ENCODE results near the gene ZNF581.

Gene ZNF581

DNA sequence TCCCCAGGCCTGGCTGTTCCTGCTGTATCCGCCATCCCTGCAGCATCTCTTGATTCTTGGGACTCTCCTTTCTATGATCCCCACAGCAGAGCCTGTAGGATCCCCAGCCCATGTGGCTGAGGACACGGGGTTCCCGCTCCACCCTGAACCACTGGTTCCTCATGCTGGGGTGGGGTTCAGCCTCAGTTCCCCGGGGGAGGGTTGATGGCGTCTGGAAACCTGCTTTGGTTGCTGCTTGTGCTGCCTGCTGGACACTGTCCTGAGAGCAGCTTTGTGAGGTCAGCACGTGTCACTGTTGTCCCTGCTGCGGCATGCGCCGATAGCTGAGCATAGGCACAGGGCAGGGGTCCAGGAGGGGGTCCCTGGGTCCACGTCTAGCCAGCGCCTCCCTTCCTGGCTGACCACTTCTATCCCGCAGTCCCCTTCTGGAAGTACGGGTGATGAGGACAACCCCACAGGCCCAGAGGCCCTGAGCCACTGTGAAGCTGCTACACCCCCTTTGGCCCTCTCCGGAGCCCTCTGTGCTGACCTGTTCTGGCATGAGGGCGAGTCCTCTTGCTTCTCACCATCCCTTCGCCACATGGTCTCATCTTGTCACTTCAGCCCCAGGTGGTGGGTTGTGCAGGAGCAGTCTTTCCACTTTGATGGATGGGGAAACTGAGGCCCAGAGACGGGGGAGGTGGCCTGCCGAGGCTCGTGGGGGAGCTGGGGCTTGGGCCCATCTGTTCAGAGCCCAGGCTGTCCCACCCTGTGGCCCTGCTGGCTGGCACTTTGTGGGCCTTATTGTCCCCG is 37.1 kb downstream of the ZNF581 start:
- no peak for DNase-seq (ENCODE audit: low read depth)

DNA sequence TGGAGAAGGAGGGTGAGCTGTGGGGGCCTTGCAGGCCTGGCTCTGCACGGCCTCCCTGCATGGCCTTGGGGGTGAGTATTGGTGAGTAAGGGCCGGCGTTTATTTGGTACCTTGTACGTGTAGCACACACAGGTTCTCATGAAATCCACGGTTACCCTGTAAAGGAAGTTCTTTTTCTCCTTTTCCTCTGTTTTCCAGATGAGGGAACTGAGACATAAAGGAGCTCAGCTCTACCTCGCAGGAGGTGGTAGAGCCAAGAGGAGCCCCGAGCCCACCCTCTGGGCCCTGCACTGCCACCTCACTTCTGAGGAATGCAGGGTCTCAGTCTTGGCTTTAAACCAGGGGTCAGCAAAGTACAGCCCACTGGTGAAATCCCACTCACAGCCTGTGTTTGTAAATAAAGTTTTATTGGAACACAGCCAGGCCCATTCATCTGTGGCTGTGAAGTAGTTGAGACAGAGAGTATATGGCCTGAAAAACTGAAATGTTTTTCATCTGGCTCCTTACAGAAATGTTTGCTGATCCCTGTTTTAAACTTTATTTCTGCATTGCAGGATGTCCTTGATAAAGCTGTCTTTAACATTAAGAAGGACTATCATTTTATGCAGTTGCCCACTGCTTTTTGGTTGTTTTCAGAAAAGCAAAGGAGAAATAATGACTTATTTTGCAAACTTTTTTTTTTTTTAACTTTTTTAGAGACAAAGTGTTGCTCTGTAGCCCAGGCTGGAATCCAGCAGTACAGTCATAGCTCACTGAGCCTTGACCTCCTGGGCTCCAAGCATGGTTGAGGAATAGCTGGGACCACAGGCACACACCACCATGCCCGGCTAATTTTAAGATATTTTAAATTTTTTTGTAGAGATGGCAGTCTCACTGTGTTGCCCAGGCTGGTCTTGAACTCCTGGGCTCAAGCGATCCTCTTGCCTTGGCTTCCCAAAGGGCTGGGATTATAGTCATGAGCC is 38.0 kb downstream of the ZNF581 start:
- DNase-seq (ENCODE audit: low read depth), result no peak

DNA sequence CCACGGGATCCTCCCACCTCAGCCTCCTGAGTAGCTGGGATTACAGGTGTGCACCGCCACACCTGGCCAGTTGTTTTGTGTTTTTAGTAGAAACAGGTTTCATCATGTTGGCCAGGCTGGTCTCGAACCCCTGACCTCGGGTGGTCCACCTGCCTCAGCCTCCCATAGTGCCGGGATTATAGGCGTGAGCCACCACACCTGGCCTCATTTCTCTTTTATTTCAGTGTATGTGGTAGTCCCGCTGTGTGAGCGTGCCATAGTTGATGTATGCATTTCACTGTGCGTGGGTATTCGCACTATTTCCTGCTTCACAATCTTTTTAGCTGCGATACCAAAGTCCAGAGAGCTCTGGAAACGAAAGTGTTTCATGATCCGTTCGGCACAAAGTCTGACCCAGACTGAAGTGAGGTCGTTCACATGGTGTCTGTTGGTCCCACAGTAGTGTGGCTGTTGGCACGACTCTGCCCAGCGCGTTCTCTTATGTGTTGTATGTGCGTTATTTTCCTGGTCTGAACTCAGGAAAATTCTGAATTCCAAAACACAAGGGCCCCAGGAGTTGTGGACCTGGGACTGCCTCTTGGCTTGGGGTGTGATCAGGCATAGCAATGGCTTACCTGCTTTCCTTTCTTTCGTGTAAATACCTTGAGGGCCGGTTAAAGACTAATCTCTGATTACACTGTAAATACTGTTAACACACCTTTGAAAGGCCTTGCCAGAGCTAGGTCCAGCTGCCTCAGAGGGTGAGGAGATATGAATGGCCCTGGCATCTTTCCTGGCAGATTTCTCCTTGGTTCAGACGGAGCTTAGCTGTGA is 40.2 kb downstream of the ZNF581 start:
- DNase-seq (ENCODE audit: low read depth), result no peak

DNA sequence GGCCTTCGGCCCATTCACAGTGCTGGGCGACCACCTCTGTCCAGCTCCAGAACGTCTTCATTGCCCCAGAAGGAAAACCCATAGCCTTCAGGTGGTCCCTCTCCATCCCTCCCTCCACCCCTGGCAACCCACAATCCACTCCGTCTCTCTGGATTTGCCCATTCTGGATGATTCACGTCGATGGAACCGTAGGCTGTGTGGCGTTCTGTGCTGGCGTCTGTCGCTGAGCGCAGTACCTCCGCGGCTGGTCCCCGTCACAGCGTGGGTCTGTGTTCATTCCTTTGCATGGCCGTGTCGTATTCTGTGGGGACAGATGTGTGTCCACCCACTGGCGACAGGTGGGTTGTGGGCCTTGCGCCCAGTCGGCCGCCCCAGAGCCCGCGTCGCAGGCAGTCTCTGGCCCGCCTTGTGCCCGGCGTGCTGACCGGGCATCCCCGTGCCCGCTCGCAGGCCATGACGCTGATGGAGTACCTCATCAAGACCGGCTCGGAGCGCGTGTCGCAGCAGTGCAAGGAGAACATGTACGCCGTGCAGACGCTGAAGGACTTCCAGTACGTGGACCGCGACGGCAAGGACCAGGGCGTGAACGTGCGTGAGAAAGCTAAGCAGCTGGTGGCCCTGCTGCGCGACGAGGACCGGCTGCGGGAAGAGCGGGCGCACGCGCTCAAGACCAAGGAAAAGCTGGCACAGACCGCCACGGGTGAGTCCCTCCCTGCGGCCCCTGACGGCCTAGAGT is 41.7 kb downstream of the ZNF581 start:
- DNase-seq (ENCODE audit: low read depth), result no peak

DNA sequence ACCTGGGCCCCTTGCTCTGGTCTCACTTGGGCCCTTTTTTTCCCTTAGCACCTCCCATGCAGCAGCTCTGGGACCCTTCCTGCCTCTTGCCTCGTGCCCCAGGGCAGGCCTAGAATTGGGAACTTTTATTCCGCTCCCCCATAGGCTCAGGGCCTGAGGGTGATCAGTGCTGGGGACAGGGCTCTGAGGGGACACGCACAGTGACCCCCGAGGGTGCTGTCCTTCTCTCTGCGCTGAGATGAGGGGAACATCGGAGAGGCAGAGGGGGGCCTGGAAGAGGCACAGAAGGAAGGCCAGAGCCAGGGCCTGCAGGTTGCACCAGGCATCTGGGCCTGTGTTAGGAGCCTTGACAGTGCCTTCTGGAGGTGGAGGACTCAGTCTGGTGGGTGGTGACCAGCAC is 42.3 kb downstream of the ZNF581 start:
- DNase-seq (ENCODE audit: low read depth), result no peak

DNA sequence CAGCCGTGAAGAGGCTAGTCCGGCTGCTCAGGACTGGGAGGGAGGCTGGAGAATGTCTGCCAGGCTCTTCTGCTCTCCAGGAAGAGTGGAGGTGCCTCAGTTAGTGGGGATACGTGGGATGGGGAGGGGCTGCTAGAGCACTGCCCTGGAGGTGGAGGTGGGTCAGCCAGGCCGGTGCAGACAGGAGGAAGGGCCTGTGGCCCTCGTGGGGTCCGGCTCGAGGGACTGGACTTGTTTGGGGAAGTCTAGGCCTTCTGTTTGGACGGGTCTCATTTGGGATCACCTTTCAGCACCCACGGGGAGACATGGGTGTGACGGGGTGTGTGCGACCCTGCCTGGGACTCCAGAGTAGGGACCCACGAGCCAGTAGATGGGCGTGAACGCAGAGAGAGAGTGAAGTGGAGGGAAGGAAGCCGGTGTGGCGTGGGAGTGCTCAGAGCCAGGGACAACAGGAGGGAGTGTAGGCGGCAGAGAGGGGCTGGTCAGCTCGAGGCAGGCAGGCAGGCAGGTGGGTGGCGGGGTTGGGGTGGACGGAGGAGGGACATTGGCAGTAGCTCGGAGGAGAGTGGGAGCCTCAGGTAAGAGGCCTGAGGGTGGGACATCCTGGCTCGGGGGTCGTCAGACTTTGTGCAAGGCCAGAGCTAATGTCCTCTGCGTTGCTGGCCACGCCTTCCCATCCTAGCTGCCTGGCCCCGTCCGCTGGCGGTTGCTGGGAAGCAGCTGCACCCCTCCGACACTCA is 43.0 kb downstream of the ZNF581 start:
- DNase-seq (ENCODE audit: low read depth), result no peak

DNA sequence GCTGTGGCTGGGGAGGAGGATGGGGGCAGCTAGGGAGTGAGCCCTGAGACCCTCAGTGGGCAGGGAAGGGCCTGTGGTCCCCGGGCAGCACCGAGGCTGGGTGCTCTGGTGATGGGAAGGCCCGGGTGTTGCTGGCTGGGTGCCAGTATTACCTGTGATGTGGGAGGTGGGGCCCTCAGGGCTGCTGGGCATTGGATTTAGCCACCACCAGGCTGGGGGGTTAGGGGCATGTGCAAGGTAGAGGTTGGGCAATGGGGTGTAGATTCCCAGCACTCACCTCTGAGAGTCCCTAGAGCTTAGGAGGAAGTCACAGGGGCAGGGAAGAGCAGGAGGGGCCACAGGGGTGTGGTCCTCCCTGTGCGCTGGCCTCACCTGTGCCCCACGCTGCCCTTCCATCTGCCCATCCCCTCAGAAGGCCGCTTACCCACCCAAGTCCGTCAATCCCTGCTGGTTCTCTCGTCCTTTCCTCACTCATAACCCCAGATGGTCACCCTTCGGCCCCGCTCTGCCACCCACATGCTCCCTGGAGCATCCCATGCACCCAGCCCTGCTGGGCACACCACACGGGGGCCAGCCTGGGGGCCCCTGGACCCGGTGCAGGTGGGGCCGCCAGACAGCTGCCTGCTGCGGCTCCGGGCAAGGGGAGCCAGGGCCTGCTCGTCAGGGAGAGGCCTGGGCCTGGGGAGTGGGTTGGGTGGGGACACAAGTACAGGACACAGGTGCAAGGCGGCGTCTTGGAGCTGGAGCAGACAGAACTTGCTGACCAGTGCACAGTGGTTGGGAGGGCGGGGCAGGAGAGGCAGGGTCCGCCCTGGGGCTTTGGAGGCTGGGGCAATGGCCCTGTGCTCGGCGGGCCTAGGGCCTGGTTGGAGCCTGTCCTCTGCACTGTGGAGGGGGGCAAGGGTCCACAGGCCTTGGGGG is 44.1 kb downstream of the ZNF581 start:
- no peak for DNase-seq (ENCODE audit: low read depth)

DNA sequence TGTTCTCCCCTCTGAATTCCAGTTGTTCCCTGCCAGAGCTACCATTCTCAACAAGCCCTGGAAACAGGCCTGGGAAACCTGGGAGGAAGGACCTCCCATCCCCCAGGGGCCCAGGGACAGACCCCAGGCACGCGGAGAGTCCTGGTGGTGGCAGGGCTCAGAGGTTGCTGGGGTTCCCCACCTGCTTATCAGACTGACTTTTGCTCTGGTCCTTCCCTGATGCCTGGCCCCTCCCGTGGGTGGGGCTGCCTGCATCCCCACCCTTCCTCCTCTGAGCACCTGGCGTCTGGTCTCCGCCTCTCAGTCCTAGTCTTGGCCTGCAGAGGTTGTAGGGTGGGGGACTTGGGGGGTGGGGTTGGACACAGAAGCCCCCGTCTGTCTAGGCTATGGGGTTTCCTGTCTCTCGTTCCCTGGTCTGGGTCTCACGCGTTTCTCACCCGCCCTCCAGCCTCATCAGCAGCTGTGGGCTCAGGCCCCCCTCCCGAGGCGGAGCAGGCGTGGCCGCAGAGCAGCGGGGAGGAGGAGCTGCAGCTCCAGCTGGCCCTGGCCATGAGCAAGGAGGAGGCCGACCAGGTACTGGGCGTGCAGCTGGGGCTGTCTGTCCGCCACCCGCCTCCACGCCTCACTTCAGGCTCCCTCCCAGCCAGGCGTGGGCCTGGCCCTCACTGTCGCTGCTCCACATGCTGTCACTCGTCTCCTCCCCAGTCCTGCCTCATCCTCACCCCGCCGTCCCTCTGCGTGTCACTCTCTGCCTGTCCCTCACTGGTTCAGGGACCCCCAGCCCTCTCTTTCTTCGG is 45.2 kb downstream of the ZNF581 start:
- DNase-seq (ENCODE audit: low read depth), result no peak

DNA sequence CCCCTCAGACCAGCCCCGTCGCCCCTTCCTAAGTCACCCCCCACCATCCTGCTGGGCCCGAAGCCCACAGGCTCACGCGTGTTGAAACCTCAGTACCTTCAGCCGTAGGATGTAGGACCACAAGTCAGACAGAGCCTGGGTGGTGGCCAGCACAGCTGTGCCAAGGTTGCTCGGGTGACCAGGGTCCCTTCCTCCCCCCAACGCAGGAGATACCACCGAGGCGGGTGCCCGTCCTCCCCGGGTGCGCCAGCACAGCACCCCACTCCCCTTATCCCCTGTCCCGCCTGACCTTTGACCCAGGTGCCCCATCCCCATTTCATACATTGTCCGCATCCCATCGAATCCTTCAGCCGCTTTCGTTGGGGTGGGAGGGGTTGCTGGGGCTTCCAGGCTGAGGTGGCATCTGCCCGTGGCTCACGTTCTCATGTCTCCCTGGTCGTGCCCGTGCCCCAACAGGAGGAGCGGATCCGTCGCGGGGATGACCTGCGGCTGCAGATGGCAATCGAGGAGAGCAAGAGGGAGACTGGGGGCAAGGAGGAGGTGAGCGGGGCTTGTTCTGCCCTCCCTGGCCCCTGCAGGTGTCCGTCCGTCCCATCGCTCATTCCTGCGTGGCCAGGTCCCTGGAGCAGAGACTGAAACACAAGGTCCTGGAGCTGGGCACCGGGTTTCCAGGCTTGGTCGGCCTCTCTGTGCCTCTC is 46.1 kb downstream of the ZNF581 start:
- no peak for DNase-seq (ENCODE audit: low read depth)

DNA sequence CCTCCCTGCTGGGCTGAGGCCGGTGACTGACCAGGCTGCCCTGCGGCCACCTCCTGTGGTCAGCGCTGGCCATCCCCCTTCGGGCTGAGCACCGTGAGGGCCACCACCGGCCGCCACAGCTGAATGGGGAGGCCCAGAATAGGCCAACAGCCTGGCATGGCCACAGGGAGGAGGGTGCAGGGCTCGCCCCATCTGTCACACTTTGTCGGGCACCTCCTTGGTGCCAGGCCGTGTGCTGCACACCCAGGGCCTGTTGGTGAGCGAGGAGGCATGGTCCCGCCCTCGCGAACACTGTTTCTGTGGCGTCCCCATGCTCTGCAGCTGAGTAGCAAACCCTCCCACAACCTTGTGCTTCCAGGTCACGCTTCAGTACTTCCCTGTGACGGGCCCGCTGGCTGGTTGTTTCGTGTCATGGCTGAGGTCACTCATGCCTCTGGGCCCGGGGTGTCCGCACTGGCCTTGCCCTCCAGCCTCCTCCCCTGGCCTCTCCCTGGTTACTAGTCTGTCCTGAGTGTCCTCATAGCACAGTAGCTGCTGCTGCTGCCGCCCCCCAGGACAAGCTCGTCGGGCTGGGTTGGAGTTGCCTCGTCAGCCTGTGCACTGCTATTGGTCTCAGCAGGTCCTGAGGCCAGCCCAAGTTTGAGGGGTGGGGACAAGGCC is 46.8 kb downstream of the ZNF581 start:
- DNase-seq (ENCODE audit: low read depth), result no peak

DNA sequence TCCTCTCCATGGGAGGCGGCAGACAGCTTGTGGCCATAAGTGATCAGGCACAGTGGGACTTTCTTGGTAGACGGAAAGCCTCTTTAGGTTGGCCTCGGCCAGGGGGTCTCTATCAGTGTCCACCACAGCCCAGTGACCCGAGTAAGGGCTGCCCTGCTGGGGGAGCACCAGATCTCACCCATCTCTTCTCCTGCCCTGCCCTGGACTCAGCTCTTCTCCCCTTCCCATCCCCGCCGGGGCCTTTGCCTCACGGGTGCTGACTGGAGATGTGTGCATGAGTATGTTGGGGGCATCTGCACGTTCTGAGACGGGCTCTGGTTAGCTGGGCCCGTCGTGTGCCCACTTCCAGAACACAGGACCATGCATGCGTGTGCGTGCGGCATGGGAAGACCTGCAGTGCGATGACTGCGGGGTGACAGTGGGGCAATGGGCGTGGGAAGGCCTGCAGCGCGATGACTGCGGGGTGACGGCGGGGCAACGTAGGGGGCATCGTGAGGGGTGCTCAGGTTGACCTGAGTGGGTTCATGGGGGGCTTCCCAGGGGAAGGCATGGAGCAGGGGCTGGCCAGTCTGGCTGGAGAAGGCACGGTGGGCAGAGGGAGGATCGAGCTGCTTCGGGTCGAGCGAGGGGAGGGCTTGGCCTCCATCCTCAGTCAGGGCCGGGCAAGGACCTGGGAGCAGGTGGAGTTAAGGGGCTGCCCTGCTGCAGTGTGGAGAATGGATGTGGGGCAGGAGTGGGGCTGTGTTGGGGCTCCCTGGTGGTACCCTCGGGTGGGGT is 47.5 kb downstream of the ZNF581 start:
- DNase-seq (ENCODE audit: low read depth), result no peak

DNA sequence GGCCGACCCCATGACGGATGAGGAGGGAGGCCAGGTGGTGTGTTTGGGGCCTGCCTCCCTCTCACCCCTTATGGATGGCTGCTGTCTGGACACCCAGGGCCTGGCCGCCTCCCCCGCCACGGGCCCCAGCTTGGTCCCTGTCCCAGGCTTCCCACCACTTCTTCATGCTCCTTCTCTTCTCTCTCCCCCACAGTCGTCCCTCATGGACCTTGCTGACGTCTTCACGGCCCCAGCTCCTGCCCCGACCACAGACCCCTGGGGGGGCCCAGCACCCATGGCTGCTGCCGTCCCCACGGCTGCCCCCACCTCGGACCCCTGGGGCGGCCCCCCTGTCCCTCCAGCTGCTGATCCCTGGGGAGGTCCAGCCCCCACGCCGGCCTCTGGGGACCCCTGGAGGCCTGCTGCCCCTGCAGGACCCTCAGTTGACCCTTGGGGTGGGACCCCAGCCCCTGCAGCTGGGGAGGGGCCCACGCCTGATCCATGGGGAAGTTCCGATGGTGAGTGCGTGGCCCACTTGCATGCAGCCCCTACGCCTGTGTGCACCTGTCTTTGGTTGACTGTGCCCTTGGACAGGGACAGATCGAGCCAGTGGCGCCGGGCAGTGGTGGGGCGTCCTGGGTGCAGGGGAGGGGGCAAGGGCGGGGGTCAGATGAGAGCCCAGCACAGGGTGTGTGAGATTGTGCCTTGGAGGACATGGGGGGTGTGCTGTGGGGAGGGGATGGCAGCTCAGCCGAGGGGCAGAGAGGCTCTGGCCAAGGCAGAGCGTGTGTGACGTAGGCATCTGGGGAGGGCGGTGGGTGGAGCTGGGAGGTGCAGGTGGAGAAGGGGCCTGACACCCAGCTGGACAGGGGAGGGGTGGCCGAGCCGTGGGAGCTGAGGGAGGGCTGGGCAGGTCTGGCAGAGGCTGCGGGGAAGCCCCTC is 48.4 kb downstream of the ZNF581 start:
- no peak for DNase-seq (ENCODE audit: low read depth)

DNA sequence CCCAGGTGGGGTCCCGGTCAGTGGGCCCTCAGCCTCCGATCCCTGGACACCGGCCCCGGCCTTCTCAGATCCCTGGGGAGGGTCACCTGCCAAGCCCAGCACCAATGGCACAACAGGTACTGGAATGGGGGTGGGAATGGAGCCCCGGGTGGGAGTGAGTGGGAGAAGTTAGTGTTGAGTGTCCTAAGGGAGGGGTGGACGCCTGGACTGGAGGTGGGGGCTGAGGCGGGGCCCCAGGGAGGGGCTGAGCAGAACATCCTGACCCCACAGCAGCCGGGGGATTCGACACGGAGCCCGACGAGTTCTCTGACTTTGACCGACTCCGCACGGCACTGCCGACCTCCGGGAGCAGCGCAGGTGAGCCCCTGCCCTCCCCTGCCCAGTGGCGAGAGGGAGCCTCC is 49.2 kb downstream of the ZNF581 start:
- no peak for DNase-seq (ENCODE audit: low read depth)

DNA sequence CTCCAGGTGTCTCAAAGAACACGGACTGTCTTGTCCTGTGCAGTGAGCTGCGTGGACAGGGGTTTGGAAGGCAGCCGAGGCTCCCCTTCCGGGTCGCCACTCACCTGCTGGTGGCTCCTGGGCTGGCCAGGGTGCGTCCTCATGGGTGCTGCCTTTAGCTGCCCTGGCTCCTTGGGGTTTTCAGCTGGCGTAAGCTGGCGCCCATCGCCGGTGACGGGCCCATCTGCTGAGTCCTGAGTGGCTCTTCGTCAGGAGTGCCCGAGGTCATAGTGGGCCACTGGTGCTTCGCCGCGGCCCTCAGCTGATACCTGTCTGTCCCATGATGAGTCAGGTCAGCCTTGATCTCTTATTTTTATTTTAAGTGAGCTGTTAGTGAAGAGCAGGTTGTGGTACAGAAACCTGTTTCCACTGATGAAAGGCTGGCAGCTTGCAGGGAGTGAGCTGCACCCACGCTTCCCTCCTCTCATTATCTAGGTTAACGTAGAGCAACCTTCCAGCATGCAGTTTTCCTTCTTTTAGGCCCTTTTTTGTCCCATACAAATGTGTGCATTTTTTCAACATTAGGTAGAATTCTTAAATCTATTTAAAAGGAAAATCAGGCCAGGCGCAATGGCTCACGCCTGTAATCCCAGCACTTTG is 50.0 kb downstream of the ZNF581 start:
- DNase-seq (ENCODE audit: low read depth), result no peak

DNA sequence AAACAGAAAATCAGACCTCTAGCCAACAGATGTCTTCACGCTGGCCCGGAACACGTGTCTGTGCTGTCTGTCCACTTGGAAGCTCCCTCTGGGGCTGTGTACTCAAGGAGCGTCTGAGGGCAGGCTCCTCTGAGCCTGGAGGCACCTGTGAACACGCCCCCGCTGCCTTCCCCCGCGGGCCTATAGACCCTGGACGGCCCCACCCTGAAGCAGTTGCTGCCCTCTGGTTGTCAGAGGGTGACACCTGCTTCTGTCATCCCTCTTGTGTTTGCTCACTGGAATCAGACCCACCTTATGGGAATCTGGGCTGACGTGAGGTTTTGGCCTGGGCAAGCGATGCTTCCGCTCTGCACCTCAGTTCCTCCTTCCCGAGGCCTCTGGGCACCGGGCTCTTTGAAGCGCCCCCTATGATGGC is 50.8 kb downstream of the ZNF581 start:
- no peak for DNase-seq (ENCODE audit: low read depth)

All from HS-5 (cell line).